Panc1 (cell line): ENCODE data around the gene CD164L2.

Experiments
- CTCF ChIP-seq: fragments of 450-650 bp; IDR thresholded peaks from 2 replicates; pipeline ENCODE4 v1.5.1; 2017; ENCODE audit warnings: mild to moderate bottlenecking
- POLR2AphosphoS5 ChIP-seq: IDR thresholded peaks from 2 replicates; pipeline ENCODE4 v1.6.1; 2012; ENCODE audit warnings: mild to moderate bottlenecking, low read depth, low read length, moderate library complexity
- REST ChIP-seq, 2 experiments: IDR thresholded peaks; 2 replicates each; pipeline ENCODE4 v1.6.1; 2011 to 2012; ENCODE audit warnings: low read depth in 2 of 2, control low read depth in 1 of 2, low read length in 1 of 2, mild to moderate bottlenecking in 1 of 2, moderate library complexity in 1 of 2; ENCODE audit not compliant: insufficient read depth in 1 of 2
- SIN3A ChIP-seq: IDR thresholded peaks from 2 replicates; pipeline ENCODE4 v1.6.1; 2012; ENCODE audit warnings: low read depth, mild to moderate bottlenecking, low read length, moderate library complexity, borderline replicate concordance; ENCODE audit not compliant: insufficient read depth
- TCF7L2 ChIP-seq: IDR thresholded peaks from 2 replicates; pipeline ENCODE4 v1.6.1; 2011; ENCODE audit warnings: mild to moderate bottlenecking, low read depth, low read length, inconsistent platforms

GRCh38 chr1:27368869-27369582, 14.1 kb downstream of the CD164L2 start:
- TF ChIP-seq CTCF (peak; percentile 56; the same call in 1 of the 2 replicates), REST (IDR thresholded peaks at IDR 0.05; ENCODE audit: insufficient read depth in 1 of 2, low read depth in 2 of 2, low read length in 1 of 2) (no peak), SIN3A (no peak), POLR2AphosphoS5 (no peak), TCF7L2 (no peak)
